ENCODE data around the gene GRAMD1A.
"Not testable (repeated sequence)": the region's sequence is repeated elsewhere in the genome, so short reads cannot be mapped to it uniquely, and the experiment has no call there.

Gene GRAMD1A

GRCh38 chr19:35039881-35040825, 40.0 kb downstream of the GRAMD1A start:
- no peak for DNase-seq

- DNase-seq = no peak
These were observed 40.9 kb downstream of the GRAMD1A start for GRCh38 chr19:35040826-35041547.

GRCh38 chr19:35041548-35042055, 41.5 kb downstream of the GRAMD1A start, which contains the start of gene HPN:
Gene HPN (plus strand): TSS chr19:35041721. CDS start chr19:35042507, 786 bp downstream.
- DNase-seq = no peak

- no peak for DNase-seq
These were observed 42.1 kb downstream of the GRAMD1A start for GRCh38 chr19:35042056-35042730.

- DNase-seq = no peak
These were observed 43.0 kb downstream of the GRAMD1A start for GRCh38 chr19:35042954-35043604.

- no peak for DNase-seq
These were observed 43.8 kb downstream of the GRAMD1A start for GRCh38 chr19:35043906-35044305.

- DNase-seq = peak; percentile 28
These were observed 44.4 kb downstream of the GRAMD1A start for GRCh38 chr19:35044317-35045117.

- no peak for DNase-seq
These were observed 45.7 kb downstream of the GRAMD1A start for GRCh38 chr19:35045667-35046300.

- DNase-seq = no peak
These were observed 46.3 kb downstream of the GRAMD1A start for GRCh38 chr19:35046461-35046860.

- DNase-seq = no peak
These were observed 48.8 kb downstream of the GRAMD1A start for GRCh38 chr19:35048911-35049411.

- no peak for DNase-seq
These were observed 49.3 kb downstream of the GRAMD1A start for GRCh38 chr19:35049456-35049855.

- DNase-seq = not testable (repeated sequence)
These were observed 50.5 kb downstream of the GRAMD1A start for GRCh38 chr19:35050662-35051061.

- not testable (repeated sequence) for DNase-seq
These were observed 51.1 kb downstream of the GRAMD1A start for GRCh38 chr19:35051268-35051667.

- DNase-seq = no peak
These were observed 51.7 kb downstream of the GRAMD1A start for GRCh38 chr19:35051796-35052195.

GRCh38 chr19:35052599-35053190, 52.6 kb downstream of the GRAMD1A start:
- no peak for DNase-seq

- DNase-seq = no peak
These were observed 53.7 kb downstream of the GRAMD1A start for GRCh38 chr19:35053667-35054293.

GRCh38 chr19:35054626-35055025, 54.5 kb downstream of the GRAMD1A start:
- DNase-seq = no peak

- DNase-seq = no peak
These were observed 55.6 kb downstream of the GRAMD1A start for GRCh38 chr19:35055715-35056179.

GRCh38 chr19:35056513-35057063, 56.5 kb downstream of the GRAMD1A start:
- no peak for DNase-seq

Data from kidney glomerular epithelial cell (primary cell).